ENCODE measurements around the gene ROR2.

- TF ChIP-seq FOXM1 (IDR thresholded peaks at IDR 0.05; ENCODE audit: borderline replicate concordance) (no peak), FOXA1 (IDR thresholded peaks at IDR 0.05) (no peak), BHLHE40 (IDR thresholded peaks at IDR 0.05; ENCODE audit: borderline replicate concordance) (no peak), NFRKB (IDR thresholded peaks at IDR 0.05) (no peak), TARDBP (IDR thresholded peaks at IDR 0.05) (no peak), ZNF384 (IDR thresholded peaks at IDR 0.05) (no peak), FOXK2 (IDR thresholded peaks at IDR 0.05) (no peak), SUZ12 (IDR thresholded peaks at IDR 0.05) (no peak), SP1 (IDR thresholded peaks at IDR 0.05) (no peak), HDGF (IDR thresholded peaks at IDR 0.05; ENCODE audit: borderline replicate concordance) (no peak), ARNT (IDR thresholded peaks at IDR 0.05) (no peak)
These were observed 38.4 kb downstream of the ROR2 start for GRCh38 chr9:91911657-91912056.

All from HEK293T (cell line).